ENCODE data around the gene NOP14.

Gene NOP14

DNA sequence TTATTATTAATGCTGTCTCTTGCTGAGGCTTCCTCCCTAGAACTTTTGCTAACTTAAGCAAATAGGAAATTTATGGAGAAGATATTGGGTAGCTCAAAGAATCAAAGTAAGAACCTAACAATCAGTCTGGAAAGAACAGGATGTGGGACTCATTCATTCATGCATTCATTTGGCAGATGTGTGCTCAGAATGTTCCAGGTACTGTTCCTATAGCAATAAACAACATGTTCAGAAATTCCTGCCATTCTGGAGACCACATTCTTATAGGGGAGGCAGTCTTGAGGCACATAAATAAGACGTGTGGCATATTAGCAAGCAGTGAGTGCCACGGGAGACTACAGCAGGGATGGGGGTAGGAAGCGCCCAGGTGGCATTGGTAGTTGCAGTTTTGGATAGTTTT lies 5.2 kb upstream of the NOP14 start:
- TF ChIP-seq, protein P1, sequence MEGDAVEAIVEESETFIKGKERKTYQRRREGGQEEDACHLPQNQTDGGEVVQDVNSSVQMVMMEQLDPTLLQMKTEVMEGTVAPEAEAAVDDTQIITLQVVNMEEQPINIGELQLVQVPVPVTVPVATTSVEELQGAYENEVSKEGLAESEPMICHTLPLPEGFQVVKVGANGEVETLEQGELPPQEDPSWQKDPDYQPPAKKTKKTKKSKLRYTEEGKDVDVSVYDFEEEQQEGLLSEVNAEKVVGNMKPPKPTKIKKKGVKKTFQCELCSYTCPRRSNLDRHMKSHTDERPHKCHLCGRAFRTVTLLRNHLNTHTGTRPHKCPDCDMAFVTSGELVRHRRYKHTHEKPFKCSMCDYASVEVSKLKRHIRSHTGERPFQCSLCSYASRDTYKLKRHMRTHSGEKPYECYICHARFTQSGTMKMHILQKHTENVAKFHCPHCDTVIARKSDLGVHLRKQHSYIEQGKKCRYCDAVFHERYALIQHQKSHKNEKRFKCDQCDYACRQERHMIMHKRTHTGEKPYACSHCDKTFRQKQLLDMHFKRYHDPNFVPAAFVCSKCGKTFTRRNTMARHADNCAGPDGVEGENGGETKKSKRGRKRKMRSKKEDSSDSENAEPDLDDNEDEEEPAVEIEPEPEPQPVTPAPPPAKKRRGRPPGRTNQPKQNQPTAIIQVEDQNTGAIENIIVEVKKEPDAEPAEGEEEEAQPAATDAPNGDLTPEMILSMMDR (IDR thresholded peaks at IDR 0.05) = no peak

DNA sequence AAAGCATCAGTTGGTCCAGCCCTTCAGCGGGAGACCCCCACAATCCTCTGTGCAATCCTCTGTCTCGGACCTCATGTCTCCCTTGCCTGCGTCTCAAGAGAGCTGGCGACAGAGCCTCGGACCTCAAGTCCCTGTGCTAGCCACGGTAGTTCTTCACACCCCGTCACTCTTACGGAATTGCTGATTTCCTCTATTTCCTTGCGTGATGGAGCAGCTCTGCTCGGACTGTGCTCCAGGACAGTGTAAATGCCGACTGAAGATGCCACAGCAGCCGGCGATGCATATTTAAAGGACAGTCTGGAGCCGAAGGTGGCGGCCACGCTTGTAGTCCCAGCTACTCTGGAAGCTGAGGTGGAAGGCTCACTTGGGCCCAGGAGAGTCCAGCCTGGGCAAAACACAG lies 2.1 kb upstream of the NOP14 start:
- TF ChIP-seq, protein P1 (IDR thresholded peaks at IDR 0.05) = no peak

DNA sequence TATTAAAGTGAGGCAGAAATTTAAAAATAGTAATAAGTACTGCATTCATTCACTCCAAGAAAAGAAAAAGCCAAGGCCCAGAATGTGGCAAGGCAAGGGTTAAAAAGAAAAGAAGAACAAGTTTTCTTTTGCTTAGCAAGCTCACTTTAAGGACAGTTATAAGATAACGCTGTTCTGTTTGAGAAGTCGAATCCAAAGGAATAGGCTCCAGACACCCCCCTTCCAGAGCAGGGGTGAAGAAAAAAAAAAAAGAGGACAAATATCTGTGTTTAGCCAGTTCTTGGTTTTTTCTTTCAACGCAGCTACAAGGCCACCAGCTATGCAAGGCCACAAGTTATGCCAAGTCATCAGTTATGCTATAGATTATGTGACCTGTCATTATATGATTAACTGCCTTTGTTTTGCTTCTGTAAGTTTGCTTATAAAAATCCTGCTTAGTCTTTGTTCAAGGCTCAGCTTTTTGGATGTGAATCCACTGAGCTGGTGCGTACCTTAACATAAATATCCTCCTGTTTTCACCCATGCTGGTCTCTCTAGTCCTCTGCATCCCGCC lies 1.6 kb upstream of the NOP14 start:
- TF ChIP-seq, protein P1 (IDR thresholded peaks at IDR 0.05) = no peak

DNA sequence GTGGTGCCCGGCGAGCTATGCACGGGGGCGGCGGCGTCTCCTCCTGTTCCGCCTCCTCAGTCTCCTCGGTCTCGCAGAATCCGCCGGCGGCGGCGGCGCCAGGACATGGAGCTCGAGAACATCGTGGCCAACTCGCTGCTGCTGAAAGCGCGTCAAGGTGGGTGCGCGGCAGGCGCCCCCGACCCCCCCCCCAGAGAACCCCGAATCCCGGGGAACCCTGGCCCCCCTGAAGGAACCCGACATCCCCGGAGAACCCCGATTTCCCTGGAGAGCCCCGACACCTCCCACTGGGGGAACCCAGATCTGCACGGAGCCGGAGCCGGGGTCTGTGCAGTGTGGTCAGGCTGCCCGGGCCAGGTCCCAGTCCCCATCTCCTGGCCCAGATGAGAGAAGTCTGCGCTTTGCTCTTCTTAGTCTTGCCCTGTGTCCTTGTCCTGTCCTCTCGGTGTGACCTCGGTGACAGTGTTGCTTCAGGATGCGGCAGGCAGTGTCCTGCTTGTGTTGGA lies 813 bp upstream of the NOP14 start:
- TF ChIP-seq, protein P1 (IDR thresholded peaks at IDR 0.05) = no peak

DNA sequence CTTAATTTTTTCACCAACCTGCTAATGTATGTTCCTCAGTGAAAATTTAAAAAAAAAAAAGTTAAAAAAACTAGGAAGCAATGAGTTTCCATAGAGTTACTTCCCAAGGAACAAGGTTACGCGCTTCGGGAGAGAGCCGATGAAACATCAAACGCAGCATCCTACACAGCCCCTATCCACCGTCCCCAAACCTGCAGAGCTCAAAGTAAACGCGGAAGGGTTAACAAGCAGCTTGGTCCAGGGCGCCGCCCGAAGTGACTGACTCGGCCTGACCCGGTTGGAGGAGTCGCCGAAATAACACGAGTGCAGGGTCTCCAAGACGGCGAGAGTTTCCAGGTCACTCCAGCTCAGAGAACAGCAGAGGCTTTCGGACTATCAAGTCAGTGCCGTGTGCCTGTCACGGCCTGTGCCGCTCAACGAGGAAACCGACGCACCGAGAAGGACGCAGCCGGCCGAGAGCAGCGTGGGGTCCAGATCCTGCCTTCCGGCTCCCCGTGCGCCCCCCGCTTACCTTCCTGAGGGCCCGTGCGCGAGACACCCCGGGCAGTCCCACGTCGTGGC lies 512 bp downstream of the NOP14 start:
- TF ChIP-seq, protein P1 (IDR thresholded peaks at IDR 0.05) = no peak

DNA sequence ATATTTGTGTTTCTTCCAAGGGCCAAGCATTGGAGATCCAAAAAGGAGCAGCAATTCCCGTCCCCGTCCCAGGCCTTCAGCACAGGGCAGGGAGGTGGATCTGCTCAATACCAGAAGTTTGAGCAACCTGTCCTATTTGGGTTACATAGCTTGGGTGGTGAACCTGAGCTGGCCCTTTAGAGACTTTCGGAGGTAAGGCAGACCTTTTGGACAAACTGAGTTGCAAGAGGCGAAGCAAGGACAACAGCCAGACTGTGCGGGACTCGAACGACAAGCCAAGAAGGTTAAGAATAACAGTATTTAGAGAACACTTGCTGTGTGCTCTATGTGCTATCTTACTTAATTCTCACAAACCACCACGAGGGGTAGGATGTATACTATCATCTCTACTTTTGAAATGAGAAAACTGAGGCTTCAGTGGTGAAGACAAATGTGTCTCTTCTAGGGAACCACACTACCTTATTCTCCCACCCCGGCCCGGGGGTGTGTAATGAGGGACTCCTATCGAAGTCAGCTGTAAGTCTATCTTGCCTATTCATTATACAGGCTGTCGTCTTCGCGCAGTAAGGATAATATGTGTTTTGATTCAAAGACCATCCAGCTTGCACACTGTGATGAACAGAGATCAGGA lies 1.3 kb downstream of the NOP14 start:
- TF ChIP-seq, protein P1 (IDR thresholded peaks at IDR 0.05) = no peak

DNA sequence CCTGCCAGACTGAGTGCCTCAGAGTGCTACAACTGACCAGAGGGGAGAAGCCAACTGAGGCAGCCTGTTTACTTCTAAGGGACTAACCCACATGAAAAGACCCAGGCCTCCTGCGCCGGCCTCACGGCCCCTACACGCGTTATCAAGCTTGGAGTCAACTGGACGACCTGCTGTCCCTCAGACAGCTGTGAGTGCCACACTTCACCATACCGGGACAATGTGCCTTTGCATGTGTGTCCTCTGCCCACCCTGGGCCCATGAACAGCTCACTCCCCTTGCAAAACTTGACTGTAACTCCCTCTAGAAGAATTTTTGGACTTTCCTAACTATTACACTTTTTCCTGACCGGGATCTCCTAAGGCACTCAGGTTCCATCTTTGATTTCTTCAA lies 1.8 kb downstream of the NOP14 start:
- TF ChIP-seq, protein P1 (IDR thresholded peaks at IDR 0.05) = no peak

All from LNCAP (cell line).